Mononuclear cell (primary cell): ENCODE measurements around the gene SPDYC. TPM values are rescaled to one million over a fixed set of nuclear protein-coding genes. Genes with fewer than 3 reads are reported as not detected.

Source experiments
- H3K27me3 ChIP-seq: 2 replicates; pipeline ENCODE4 v1.6.0; 2011; ENCODE audit warnings: low read length, control low read depth; ENCODE audit not compliant: insufficient read depth
- H3K4me1 ChIP-seq: 2 replicates; pipeline ENCODE4 v1.5.1; 2011; ENCODE audit warnings: mild to moderate bottlenecking, low read length, control low read depth; ENCODE audit not compliant: insufficient read depth
- H3K4me3 ChIP-seq: 2 replicates; pipeline ENCODE4 v1.5.1; 2011; ENCODE audit warnings: mild to moderate bottlenecking, low read length, moderate library complexity
- H3K9me3 ChIP-seq: 2 replicates; pipeline ENCODE4 v1.5.1; 2011; ENCODE audit warnings: low read depth, mild to moderate bottlenecking, control low read depth, low read length
- total RNA-seq: library from RNA; depleted of rRNA; stranded (reverse); fragments of >200 nt; gene quantifications from one replicate; pipeline ENCODE4 v1.2.3, GENCODE V29; 2012

Gene SPDYC
- total RNA-seq, 1 donor = not detected

- peaks cover 13% of the 10 kb centered on the region for H3K4me1 ChIP-seq
- H3K27me3 ChIP-seq = no peaks in the 10 kb centered on the region
- no peaks in the 10 kb centered on the region for H3K9me3 ChIP-seq
- no peak overlapping the region for H3K4me3 ChIP-seq
These were observed 35.6 kb downstream of the SPDYC start for GRCh38 chr11:65205602-65205967.

GRCh38 chr11:65206441-65206841 lies 36.4 kb downstream of the SPDYC start:
- Histone ChIP-seq H3K4me3 (no peak overlapping the region), H3K9me3 (no peaks in the 10 kb centered on the region), H3K27me3 (no peaks in the 10 kb centered on the region), H3K4me1 (peaks cover 13% of the 10 kb centered on the region)

DNA sequence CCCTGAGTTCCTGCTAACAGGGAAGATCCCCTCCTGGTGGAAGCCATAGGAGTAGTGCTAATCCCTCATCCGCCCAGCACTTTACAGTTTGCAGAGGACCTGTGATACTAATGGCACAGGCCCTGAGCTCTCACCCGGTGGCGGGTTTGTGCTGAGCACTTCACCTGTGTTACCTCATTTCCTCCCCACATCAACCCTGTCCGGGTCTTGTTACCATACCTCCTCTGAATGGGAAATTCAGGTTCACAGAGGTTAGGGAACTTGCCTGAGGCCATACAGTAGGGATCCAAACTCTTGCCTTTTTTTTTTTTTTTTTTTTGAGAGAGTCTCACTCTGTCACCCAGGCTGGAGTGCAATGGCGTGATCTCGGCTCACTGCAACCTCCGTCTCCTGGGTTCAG lies 36.9 kb downstream of the SPDYC start:
- H3K4me1 ChIP-seq = peaks cover 13% of the 10 kb centered on the region
- no peak overlapping the region for H3K4me3 ChIP-seq
- H3K9me3 ChIP-seq = no peaks in the 10 kb centered on the region
- H3K27me3 ChIP-seq = no peaks in the 10 kb centered on the region

GRCh38 chr11:65207918-65208784 lies 38.1 kb downstream of the SPDYC start:
- H3K4me1 ChIP-seq = peaks cover 15% of the 10 kb centered on the region
- no peaks in the 10 kb centered on the region for H3K27me3 ChIP-seq
- H3K9me3 ChIP-seq = no peaks in the 10 kb centered on the region
- H3K4me3 ChIP-seq = no peak overlapping the region

DNA sequence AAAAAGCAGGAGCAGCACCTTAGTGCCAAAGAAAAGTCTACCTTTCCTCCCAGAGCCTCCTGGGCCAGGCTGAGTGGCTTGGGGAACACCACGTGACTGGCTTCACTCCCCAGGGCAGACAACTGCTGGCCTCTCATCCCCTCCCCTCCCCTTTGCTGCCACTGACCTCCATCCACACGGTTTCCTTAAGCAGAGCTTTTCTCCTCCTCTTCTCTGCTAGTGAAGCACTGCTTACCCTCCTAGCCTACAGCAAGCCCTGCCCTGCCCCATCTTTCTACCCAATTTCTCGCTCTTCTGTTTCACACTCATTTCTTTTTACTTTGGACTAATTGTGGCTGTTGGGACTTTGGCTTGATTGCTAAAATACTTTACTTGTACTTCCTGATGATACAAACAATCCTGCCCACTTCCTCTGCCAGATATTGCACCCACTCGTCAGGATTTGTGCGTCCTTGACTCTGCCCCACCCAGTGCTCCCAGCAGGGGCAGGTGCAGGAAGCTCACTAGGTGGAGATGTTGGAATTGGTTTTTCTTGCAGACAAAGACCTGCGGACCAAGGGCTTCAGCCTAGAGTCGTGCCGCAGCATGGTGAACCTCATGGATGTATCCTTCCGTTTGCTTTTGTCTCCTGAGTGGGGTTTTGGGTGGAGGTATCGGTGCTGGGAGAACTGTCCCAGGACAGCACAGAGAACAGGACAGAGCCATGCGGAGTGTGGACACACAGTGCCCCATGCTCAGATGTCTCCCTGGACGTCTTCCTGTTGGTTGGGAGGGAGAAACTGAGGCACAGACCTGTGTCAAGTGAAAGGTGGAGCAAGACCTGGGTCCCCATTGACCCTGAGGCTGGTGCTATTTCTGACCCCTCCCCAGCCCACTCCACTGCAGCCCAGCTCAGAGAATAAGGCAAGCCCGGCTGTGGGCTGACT lies 39.0 kb downstream of the SPDYC start:
- H3K27me3 ChIP-seq = no peaks in the 10 kb centered on the region
- H3K9me3 ChIP-seq = no peaks in the 10 kb centered on the region
- H3K4me3 ChIP-seq = no peak overlapping the region
- H3K4me1 ChIP-seq = peaks cover 24% of the 10 kb centered on the region

GRCh38 chr11:65209711-65210360 lies 39.8 kb downstream of the SPDYC start:
- Histone ChIP-seq H3K9me3 (no peaks in the 10 kb centered on the region), H3K27me3 (no peaks in the 10 kb centered on the region), H3K4me3 (no peak overlapping the region), H3K4me1 (peaks cover 32% of the 10 kb centered on the region)

- Histone ChIP-seq H3K4me3 (no peak overlapping the region), H3K4me1 (peaks cover 32% of the 10 kb centered on the region), H3K27me3 (no peaks in the 10 kb centered on the region), H3K9me3 (no peaks in the 10 kb centered on the region)
These were observed 40.3 kb downstream of the SPDYC start for GRCh38 chr11:65210361-65210731.

DNA sequence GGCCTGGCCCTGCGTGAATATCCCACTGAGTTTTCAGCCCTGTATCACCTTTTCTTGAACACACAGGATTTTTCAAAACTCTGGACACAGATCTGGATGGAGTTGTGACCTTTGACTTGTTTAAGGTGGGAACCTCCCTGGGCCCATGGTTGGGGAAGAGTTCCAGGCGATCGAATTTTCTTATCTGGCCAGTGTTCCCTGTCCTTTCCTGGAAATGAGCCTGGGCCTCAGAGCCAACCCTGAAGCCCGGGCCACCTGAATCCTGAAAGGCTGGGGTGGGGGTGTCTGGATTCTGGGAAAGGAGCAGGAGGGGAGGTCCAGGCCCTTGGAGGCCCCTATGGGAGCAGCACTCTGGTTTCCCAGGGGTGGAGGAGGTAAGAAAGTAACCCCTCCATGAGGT lies 40.7 kb downstream of the SPDYC start:
- no peaks in the 10 kb centered on the region for H3K9me3 ChIP-seq
- peaks cover 32% of the 10 kb centered on the region for H3K4me1 ChIP-seq
- no peaks in the 10 kb centered on the region for H3K27me3 ChIP-seq
- no peak overlapping the region for H3K4me3 ChIP-seq

DNA sequence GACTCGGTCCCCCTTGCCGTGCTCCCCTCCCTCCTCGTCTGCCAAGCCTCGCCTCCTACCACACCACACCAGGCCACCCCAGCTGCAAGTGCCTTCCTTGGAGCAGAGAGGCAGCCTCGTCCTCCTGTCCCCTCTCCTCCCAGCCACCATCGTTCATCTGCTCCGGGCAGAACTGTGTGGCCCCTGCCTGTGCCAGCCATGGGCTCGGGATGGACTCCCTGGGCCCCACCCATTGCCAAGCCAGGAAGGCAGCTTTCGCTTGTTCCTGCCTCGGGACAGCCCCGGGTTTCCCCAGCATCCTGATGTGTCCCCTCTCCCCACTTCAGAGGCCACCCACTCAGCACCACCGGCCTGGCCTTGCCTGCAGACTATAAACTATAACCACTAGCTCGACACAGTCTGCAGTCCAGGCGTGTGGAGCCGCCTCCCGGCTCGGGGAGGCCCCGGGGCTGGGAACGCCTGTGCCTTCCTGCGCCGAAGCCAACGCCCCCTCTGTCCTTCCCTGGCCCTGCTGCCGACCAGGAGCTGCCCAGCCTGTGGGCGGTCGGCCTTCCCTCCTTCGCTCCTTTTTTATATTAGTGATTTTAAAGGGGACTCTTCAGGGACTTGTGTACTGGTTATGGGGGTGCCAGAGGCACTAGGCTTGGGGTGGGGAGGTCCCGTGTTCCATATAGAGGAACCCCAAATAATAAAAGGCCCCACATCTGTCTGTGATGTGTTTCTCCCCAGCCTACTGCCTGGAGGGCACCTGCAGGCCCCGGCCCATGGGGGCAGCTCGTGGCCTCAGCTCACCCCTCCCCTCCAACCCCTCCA lies 41.5 kb downstream of the SPDYC start:
- Histone ChIP-seq H3K27me3 (no peaks in the 10 kb centered on the region), H3K4me3 (no peak overlapping the region), H3K4me1 (peaks cover 32% of the 10 kb centered on the region), H3K9me3 (no peaks in the 10 kb centered on the region)

DNA sequence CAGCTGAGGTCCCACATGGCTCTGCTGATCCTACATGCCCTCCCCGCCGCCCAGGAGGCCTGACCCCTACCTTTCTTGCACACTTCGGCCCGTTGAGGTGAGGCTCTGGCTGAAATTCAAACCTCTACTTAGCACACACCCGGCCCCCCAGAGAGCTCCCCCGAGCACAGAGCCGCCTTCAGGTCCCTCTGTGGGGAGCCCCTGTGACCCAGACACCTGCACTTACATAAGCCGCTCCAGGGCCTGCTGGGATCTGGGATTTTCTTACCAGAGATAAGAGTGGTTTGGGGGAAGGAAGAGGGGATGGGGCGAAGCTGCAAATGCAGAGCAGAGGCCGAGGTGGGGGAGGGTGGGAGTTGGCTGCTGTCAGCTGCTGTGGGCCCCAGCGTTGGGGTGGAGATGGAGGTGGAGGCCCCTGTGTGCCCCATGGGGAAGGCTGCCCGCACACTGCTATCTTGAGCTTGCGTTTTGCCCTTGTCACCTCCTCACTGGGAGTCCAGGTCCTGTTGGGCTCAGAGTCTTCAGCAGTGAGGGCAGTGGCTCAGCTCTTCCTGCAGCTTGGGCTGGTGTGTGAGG lies 42.3 kb downstream of the SPDYC start:
- H3K4me3 ChIP-seq = no peak overlapping the region
- no peaks in the 10 kb centered on the region for H3K27me3 ChIP-seq
- no peaks in the 10 kb centered on the region for H3K9me3 ChIP-seq
- peaks cover 32% of the 10 kb centered on the region for H3K4me1 ChIP-seq

DNA sequence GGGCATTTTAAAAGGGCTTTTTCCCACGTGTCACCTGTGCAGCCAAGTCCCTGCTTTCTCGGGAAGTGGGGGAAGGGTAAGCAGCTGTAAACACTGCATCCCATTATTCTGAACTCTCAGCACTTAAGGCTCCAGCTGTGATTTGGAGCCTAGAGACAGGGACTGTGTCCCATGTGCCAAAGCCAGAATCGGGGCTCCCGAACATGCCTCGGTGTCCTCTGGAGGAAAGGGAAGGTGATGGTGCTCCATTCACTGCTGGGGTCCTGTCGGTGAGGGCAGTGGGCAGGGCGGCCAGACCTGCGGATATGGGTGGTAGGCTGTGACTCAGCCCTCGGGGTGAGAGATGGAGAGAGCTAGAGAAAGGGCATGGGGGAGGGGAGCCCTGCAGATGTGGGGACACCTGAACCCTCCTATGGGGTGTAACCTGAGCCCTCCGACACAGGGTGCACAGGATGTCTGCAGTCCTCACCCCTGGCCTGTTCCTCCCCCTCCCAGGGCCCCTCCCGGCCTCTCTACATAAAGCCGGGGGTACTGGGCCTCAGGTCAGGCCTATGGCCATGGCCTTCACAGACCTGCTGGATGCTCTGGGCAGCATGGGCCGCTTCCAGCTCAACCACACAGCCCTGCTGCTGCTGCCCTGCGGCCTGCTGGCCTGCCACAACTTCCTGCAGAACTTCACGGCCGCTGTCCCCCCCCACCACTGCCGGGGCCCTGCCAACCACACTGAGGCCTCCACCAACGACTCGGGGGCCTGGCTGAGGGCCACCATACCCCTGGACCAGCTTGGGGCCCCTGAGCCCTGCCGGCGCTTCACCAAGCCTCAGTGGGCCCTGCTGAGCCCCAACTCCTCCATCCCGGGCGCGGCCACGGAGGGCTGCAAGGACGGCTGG lies 43.5 kb downstream of the SPDYC start:
- Histone ChIP-seq H3K27me3 (no peaks in the 10 kb centered on the region), H3K4me3 (no peak overlapping the region), H3K4me1 (peaks cover 24% of the 10 kb centered on the region), H3K9me3 (no peaks in the 10 kb centered on the region)

GRCh38 chr11:65214212-65214845 lies 44.3 kb downstream of the SPDYC start:
- Histone ChIP-seq H3K9me3 (no peaks in the 10 kb centered on the region), H3K4me3 (no peak overlapping the region), H3K4me1 (peaks cover 19% of the 10 kb centered on the region), H3K27me3 (no peaks in the 10 kb centered on the region)

DNA sequence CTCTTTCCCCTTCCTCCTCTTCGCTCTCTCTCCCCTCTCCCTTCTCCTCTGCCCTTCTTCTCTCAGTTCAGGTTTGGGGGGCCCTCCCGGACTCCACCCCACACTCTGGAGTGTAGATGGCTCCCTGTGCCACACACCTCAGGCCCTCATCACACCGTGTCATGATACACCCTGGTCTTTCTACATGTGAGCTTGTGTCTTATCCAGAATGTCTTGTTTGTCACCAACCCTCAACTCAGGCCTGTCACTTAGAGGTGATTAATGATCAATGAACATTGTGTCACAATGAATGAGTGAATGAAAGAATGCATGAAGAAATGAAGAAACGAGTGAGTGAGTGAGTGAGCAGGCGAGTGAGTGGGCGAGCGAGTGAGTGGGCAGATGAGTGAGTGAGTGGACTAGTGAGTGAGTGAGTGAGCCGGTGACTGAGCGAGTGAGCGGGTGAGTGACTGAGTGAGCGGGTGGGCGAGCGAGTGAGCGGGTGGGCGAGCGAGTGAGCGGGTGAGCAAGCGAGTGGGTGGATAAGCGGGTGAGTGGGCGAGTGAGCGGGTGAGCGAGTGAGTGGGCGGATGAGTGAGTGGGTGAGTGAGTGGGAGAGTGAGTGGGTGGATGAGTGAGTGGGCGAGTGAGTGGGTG lies 45.5 kb downstream of the SPDYC start:
- no peaks in the 10 kb centered on the region for H3K9me3 ChIP-seq
- H3K4me1 ChIP-seq = peaks cover 26% of the 10 kb centered on the region
- no peak overlapping the region for H3K4me3 ChIP-seq
- H3K27me3 ChIP-seq = no peaks in the 10 kb centered on the region
